Body of pancreas (tissue), 4 donors: ENCODE data around the gene SIK2. TPM values are rescaled to one million over a fixed set of nuclear protein-coding genes. Genes with fewer than 3 reads are reported as not detected.
A peak's percentile ranks its signal among the peaks of the same experiment; 100 is the strongest.

ENCODE experiments used
- ATAC-seq: fragments of 150-250 bp; one replicate; pipeline ENCODE4 v1.9.1; 2016
- DNase-seq, 4 donors: peaks; one replicate each; pipeline ENCODE4 v3.0.0-alpha.2; 2019
- H3K27ac ChIP-seq, 4 donors: fragments of 200-600 bp; sonication (generic); 1 replicate in 3 of 4; 2 replicates in 1 of 4; pipeline versions ENCODE4 v1.5.1 to v1.6.1; 2016 to 2019; ENCODE audit warnings: mild to moderate bottlenecking in 1 of 4, mixed read lengths in 1 of 4, moderate library complexity in 1 of 4
- H3K27me3 ChIP-seq, 2 donors: fragments of 200-600 bp; sonication (generic); one replicate each; pipeline ENCODE4 v1.6.0; 2016; ENCODE audit warnings: mild to moderate bottlenecking in 1 of 2
- H3K36me3 ChIP-seq, 2 donors: fragments of 200-600 bp; sonication (generic); replicated peaks in 1 of 2; 2 replicates each; pipeline ENCODE4 v1.5.1; 2016; ENCODE audit warnings: low read depth in 2 of 2; ENCODE audit not compliant: insufficient read depth in 1 of 2
- H3K4me1 ChIP-seq: fragments of 200-600 bp; sonication (generic); one replicate; pipeline ENCODE4 v1.6.0; 2016
- H3K4me3 ChIP-seq, 2 donors: fragments of 200-600 bp; sonication (generic); 1 replicate in 1 of 2; 2 replicates in 1 of 2; pipeline ENCODE4 v1.5.1; 2016 to 2019
- H3K9me3 ChIP-seq, 3 donors: fragments of 200-600 bp; sonication (generic); 1 replicate in 2 of 3; 2 replicates in 1 of 3; pipeline ENCODE4 v1.5.1; 2016
- POLR2A ChIP-seq, 3 donors: fragments of 450-650 bp; IDR thresholded peaks; one replicate each; pipeline ENCODE4 v1.6.1; 2016; ENCODE audit warnings: antibody characterized with exemption in 3 of 3, mild to moderate bottlenecking in 2 of 3
- WGBS, 2 donors: methylation state at CpG; one replicate each; pipeline ENCODE4 v1.1.5; 2017; 5-methylcytosine and 5-hydroxymethylcytosine counted together
- intact Hi-C: fragments of 100-400 bp; cut with DNase I; formaldehyde crosslinking; loops from one replicate; pipeline ENCODE4 v1.15.1; 2023
- total RNA-seq, 2 donors: library from RNA; depleted of rRNA; stranded (reverse); fragments of >200 nt; gene quantifications; one replicate each; pipeline ENCODE4 v1.1.0, GENCODE V29; 2016
- TF ChIP-seq, protein P1 (sequence below), 7 experiments: fragments of 450-650 bp in 4 of 7; fragments of 200-600 bp in 3 of 7; sonication (generic) in 3 of 7; IDR thresholded peaks; one replicate each; pipeline ENCODE4 v1.5.1; 2016 to 2019; ENCODE audit warnings: antibody characterized with exemption in 7 of 7

The SIK2 gene
- total RNA-seq, 2 donors from 2014 or later, result 15.3 to 16.5 TPM

DNA sequence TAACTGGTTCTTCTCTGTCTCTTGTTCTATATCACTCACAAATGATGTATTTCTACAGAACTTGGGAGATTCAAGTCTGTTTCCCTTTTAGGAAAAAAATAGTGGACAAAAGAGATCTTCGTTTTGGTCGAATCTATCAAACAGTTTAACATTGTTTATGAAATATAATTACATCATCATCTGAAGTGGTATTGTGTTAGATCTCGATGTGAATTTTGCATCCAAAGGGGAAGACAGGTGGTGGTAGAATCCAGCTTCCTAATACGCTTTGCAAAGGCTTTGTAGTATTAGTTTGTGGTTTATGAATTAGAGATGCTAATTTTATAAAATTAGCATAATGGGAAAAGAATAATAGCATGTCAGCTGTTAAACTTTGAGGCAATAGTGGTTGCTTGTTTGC is 3.4 kb downstream of the SIK2 start:
- no peaks in the 10 kb centered on the region for H3K27me3 ChIP-seq
- no peak for ATAC-seq
- 15 to 25% methylated on average over 4 of the region's 4 CpGs for WGBS, 2 donors
- no peak for TF ChIP-seq POLR2A (IDR thresholded peaks at IDR 0.05)
- TF ChIP-seq, protein P1, sequence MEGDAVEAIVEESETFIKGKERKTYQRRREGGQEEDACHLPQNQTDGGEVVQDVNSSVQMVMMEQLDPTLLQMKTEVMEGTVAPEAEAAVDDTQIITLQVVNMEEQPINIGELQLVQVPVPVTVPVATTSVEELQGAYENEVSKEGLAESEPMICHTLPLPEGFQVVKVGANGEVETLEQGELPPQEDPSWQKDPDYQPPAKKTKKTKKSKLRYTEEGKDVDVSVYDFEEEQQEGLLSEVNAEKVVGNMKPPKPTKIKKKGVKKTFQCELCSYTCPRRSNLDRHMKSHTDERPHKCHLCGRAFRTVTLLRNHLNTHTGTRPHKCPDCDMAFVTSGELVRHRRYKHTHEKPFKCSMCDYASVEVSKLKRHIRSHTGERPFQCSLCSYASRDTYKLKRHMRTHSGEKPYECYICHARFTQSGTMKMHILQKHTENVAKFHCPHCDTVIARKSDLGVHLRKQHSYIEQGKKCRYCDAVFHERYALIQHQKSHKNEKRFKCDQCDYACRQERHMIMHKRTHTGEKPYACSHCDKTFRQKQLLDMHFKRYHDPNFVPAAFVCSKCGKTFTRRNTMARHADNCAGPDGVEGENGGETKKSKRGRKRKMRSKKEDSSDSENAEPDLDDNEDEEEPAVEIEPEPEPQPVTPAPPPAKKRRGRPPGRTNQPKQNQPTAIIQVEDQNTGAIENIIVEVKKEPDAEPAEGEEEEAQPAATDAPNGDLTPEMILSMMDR (IDR thresholded peaks at IDR 0.05), result peak in 2 of 7 experiments; percentile 3 to 6
- H3K27ac ChIP-seq, result peak overlapping the region in 1 of 4 donors; percentile 34
- no peaks in the 10 kb centered on the region for H3K36me3 ChIP-seq
- peaks cover 47% of the 10 kb centered on the region for H3K4me1 ChIP-seq
- no peak for DNase-seq
- no peak overlapping the region for H3K4me3 ChIP-seq
- intact Hi-C loops, result no loop called here
- H3K9me3 ChIP-seq, result no peaks in the 10 kb centered on the region

DNA sequence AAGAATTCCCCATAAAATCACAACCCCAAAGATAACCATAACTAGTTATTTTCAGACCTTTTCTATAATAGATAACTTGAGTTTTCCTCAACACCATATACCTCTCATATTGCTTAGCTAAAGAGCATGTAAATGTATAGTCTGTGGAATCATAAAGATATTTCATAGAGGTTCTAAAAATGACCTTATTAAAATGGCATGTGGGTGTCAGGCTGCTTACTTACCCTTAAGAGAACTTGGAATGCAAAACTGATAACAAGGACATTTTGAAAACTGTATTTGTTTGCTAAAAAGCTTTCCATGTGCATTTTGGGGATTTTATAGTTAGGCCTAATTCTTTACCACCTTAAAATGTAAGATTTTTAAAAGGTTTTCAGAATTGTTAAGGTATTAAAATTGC is 4.7 kb downstream of the SIK2 start:
- ATAC-seq (no peak), DNase-seq (no peak)
- no peak overlapping the region for H3K27ac ChIP-seq

DNA sequence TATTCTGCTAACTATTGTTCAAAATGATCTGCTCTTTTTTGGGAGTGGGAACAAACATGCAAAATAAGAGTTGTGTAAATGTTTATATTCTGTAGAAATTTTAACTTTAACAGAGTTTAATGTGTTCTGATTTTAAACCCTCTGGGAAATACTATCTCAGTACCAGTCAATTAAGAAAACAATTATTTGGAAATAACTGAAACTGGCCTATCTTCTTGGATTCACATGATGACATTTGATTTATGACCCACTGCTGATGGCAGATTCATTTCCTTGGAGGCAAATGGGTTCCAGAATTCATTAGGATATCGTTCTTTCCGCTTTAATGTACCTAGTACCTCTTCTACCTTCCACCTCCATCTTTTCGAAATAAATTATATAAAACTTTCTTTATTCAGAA is 5.5 kb downstream of the SIK2 start:
- Histone ChIP-seq H3K9me3 (no peaks in the 10 kb centered on the region), H3K4me1 (peaks cover 51% of the 10 kb centered on the region), H3K27me3 (no peaks in the 10 kb centered on the region), H3K4me3 (no peak overlapping the region), H3K36me3 (no peaks in the 10 kb centered on the region), H3K27ac (no peak overlapping the region)
- intact Hi-C loops, result no loop called here
- 90 to 93% methylated on average over 3 of the region's 3 CpGs for WGBS, 2 donors
- no peak for TF ChIP-seq POLR2A (IDR thresholded peaks at IDR 0.05)
- TF ChIP-seq, protein P1 (IDR thresholded peaks at IDR 0.05), result no peak
- DNase-seq, result no peak
- ATAC-seq, result no peak

More for the DNA sequence above, 4.7 kb downstream of the SIK2 start:
- intact Hi-C loops, result no loop called here
- Histone ChIP-seq H3K4me1 (peaks cover 46% of the 10 kb centered on the region), H3K4me3 (no peak overlapping the region), H3K9me3 (no peaks in the 10 kb centered on the region), H3K36me3 (no peaks in the 10 kb centered on the region), H3K27me3 (no peaks in the 10 kb centered on the region)
- TF ChIP-seq, protein P1 (IDR thresholded peaks at IDR 0.05), result no peak
- TF ChIP-seq POLR2A (IDR thresholded peaks at IDR 0.05), result no peak

DNA sequence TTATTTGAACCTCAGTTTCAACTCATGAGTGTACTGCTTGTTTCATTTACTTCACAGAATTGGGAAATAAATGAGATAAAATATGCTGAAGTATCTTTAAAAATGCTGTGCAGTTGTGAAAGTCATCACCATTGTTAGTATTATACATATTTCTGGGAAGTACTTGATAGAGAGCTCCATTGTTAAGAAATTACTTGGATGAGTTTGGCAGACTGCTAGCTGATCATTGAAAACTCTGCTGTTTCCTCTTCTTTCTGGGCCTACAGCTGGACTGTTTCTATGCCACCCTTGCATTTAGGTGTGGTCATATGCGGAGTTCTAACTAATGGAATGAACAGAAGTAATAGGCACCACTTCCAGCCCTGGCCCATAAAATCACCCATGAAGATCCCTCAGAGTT is 10.0 kb downstream of the SIK2 start:
- H3K27ac ChIP-seq, result peak overlapping the region in 1 of 4 donors; percentile 10
- no peaks in the 10 kb centered on the region for H3K9me3 ChIP-seq
- TF ChIP-seq, protein P1 (IDR thresholded peaks at IDR 0.05), result no peak
- TF ChIP-seq POLR2A (IDR thresholded peaks at IDR 0.05), result no peak
- H3K4me1 ChIP-seq, result peaks cover 26% of the 10 kb centered on the region
- WGBS, 2 donors, result 97 to 100% methylated on average over 1 of the region's 1 CpG
- ATAC-seq (no peak), DNase-seq (no peak)
- intact Hi-C loops, result no loop called here
- H3K27me3 ChIP-seq, result no peaks in the 10 kb centered on the region
- peaks cover 0 to 1% of the 10 kb centered on the region in 2 donors for H3K36me3 ChIP-seq
- H3K4me3 ChIP-seq, result no peak overlapping the region

DNA sequence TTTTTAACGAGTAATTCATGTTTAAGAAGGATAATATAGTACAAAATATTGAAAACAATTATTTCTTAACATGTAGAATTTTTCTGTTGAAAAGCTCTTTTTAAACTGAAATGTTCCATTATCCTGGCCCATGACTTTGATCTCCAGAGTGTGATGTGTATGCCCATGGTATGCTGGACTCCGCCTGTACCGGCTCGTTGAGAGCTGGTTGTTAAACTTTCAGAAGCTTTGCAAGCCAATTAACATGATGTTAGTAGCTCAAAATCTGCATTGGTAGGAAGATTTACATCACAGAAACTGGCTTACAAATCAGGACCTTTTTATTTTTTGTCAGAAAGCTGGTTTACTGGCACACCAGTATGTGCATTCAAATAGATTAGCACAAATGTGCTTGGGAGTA is 15.0 kb downstream of the SIK2 start:
- intact Hi-C loops, result no loop called here
- DNase-seq, result no peak
- no peaks in the 10 kb centered on the region for H3K9me3 ChIP-seq
- WGBS, 2 donors, result 91 to 98% methylated on average over 4 of the region's 4 CpGs
- no peak overlapping the region for H3K27ac ChIP-seq
- ATAC-seq, result no peak
- H3K4me1 ChIP-seq, result peaks cover 11% of the 10 kb centered on the region
- TF ChIP-seq, protein P1 (IDR thresholded peaks at IDR 0.05), result no peak
- TF ChIP-seq POLR2A (IDR thresholded peaks at IDR 0.05), result no peak
- no peaks in the 10 kb centered on the region for H3K27me3 ChIP-seq
- no peak overlapping the region for H3K4me3 ChIP-seq
- H3K36me3 ChIP-seq, result peaks cover 6 to 11% of the 10 kb centered on the region in 2 donors
